GM21786 (cell line): ENCODE results near the gene YIPF2.
"Not testable (repeated sequence)": the region's sequence is repeated elsewhere in the genome, so short reads cannot be mapped to it uniquely, and the experiment has no call there.

Source experiments
- ATAC-seq: cut with Tn5 transposase; IDR thresholded peaks from one replicate; pipeline ENCODE4 v1.9.1; 2021; ENCODE audit not compliant: unreplicated experiment

YIPF2 gene

DNA sequence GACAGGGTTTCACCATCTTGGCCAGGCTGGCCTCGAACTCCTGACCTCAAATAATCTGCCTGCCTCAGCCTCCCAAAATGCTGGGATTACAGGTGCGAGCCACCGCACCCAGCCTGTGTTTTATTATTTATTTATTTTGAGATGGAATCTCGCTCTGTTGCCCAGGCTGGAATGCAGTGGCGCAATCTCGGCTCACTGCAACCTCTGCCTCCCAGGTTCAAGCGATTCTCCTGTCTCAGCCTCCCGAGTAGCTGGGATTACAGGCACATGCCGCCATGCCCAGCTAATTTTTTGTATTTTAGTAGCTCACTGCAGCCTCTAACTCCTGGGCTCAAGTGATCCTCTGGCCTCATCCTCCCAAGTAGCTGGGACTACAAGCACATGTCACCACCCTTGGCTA is 50.8 kb downstream of the YIPF2 start:
- ATAC-seq: not testable (repeated sequence)

DNA sequence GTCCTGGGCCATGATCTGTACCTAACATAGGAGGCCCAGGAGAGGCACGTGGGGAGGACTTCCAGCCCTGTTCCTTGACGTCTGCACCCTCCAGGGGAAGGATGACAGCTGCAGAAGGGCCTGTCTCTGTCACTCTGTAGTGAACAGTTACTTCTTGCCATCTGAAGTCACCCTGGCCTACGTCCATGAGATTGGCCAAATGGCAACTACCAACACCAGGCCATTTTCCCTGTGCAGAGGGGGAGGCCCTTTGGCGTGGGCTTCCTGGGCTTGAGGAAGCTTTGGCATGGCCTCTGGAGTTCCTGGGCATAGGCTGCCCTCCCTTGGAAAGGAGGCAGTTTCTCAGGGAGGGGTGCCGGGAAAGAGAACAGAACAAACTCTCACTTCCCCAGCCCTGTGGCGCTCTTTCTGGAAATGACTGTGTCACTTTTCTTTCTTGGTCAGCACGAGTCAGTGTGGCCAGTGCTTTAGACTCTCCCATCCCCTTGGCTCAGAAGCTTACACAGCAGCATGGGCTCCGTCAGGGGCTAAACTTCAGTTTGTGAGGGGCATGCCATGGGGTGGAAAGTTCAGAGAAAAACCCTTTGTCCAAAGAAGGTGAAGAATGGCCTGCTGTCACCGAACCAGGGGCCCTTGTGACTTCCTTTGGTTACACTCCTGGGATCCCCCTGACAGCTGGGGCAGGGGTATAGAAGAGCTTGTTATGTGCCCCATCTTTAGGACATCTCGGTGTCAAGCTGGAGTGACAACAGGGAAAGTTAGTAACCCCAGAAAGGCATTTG is 51.8 kb downstream of the YIPF2 start:
- ATAC-seq: peak; percentile 70

DNA sequence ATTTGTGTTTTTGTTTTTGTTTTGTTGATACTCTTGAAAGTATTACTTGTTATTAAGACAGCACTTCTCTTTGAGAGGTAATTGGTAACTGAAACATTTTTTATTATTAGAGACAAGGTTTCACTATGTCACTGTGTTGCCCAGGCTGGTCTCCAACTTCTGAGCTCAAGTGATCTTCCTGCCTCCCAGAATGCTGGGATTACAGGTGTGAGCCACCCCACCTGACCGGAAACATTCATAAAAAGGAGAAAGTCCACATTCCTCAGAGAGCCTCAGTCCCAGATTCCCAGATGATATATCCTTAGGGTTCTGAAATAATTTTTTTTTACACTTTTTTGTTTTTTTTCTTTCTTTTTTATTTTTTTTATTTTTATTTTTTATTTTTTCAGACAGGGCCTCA is 54.4 kb downstream of the YIPF2 start:
- no peak for ATAC-seq

DNA sequence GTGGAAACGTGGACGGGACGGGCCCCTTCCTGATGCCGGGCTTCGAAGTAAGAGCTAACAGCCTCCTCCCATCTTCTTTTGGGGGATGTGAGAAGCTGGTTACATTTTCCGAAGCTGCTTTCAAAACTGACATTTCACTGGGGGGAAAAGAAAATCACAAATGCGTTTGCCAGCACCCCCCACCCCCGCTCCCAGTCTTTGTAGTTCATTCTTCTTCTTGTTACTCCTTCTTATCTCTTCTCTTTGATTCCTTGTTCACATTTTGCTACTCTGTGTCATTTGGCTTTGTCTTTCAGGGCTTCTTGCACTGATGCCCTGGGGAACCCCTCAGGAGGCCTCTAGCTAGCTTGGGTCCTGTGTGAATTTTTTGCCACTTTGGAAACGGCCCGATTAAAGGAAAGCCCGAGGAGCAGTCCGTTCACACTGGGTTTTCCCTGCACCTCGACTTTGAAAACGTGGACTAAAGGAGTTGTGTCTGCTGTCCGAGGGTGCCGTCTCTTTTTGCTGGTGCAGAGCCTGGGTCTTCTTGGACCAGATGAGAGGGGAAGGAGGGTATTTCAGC is 55.8 kb downstream of the YIPF2 start:
- no peak for ATAC-seq
